Activated naive CD8-positive, alpha-beta T cell (primary cell): Measurements from ENCODE around the gene NOTO.
A peak's percentile ranks its signal among the peaks of the same experiment; 100 is the strongest.
"Not testable (repeated sequence)": the region's sequence is repeated elsewhere in the genome, so short reads cannot be mapped to it uniquely, and the experiment has no call there.

Experiments used
- H3K27ac Mint-ChIP-seq: one replicate; pipeline ENCODE4 v1.8.0; 2021; ENCODE audit warnings: mixed read lengths
- H3K27me3 Mint-ChIP-seq: one replicate; pipeline ENCODE4 v1.8.0; 2021; ENCODE audit warnings: mixed read lengths
- H3K36me3 Mint-ChIP-seq: one replicate; pipeline ENCODE4 v1.8.0; 2021; ENCODE audit warnings: mixed read lengths
- H3K4me1 Mint-ChIP-seq: one replicate; pipeline ENCODE4 v1.8.0; 2021; ENCODE audit warnings: low read depth, mixed read lengths
- H3K4me3 Mint-ChIP-seq: one replicate; pipeline ENCODE4 v1.8.0; 2021; ENCODE audit warnings: mild to moderate bottlenecking, mixed read lengths
- H3K9me3 Mint-ChIP-seq: one replicate; pipeline ENCODE4 v1.8.0; 2021; ENCODE audit warnings: low read depth, mixed read lengths

Gene NOTO

DNA sequence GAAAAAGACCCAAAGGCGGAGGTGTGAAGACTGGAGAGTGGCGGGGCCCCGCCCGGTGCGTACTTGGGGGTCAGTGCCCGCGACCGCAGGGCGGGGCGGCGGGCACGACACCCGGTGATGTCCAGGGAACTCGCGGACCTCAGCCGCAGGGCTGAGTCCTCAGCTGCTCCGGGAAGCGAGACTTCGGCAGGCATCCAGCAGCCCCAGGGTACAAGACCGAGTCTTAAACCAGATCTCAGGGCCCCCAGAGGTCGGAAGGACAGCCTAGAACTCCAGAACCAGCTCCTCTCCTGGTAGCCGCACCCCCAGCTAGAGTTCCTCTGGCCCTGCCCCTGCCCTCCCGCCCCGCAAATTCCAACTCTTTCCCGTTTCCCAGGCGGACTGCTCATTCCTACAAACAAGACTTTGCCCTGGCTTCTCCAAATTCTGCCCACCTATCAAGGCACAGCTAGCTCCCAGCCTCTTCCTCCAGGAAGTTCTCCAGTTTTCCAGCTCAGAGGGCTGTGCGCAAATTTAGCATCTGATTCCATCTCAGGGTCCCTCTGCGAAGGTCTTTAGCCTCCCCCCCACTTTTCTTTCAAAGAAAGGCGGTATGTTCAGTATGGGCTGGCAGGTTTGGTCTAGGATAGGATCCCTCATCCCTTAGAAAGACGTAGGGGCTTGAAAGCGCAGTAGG, 26.0 kb upstream of the NOTO start:
- Mint-ChIP-seq H3K4me3 (peak overlapping the region; percentile 90), H3K4me1 (peaks cover 18% of the 10 kb centered on the region), H3K27ac (peak overlapping the region; percentile 89), H3K36me3 (no peaks in the 10 kb centered on the region), H3K9me3 (no peaks in the 10 kb centered on the region), H3K27me3 (peaks cover 20% of the 10 kb centered on the region)

DNA sequence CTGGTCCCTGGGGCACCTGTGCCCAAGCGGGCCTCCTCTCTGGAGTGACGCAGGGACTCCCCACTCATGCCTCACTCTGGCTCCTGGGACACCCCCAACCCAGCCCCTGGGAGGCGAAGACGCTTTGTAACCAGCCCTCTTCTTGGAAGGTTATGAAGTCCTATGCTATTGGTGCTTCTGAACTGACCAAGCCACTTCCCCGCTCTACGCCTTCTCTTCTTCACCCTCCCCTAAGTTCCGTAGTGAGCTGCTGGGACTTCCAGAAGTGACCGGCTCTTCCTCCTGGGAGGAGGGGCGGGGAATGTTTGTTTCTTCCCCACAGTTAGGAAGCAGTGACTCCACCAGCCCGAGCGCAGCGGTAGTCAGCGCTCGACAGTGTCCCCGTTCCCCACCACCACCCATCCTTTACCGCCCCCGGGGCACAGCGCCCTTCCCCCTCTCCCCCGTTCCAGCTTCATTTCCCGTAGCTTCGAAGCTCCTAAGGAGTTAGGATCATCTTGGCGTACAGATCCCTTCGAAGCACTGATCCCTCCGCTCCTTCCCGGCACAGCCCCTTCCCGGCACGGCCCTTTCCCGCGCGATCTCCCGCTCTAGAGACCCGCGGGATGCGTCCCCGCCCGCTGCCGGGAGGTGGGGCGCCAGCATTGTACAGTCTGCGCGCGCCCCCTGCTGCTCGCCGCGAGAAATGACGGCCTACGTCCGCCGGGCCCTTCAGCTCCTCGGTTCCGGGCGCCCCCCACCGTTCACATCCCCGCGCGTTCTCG, 25.3 kb upstream of the NOTO start:
- Mint-ChIP-seq H3K4me3 (peak overlapping the region; percentile 90), H3K4me1 (peaks cover 18% of the 10 kb centered on the region), H3K36me3 (no peaks in the 10 kb centered on the region), H3K27ac (peak overlapping the region; percentile 89), H3K27me3 (peaks cover 20% of the 10 kb centered on the region), H3K9me3 (no peaks in the 10 kb centered on the region)

DNA sequence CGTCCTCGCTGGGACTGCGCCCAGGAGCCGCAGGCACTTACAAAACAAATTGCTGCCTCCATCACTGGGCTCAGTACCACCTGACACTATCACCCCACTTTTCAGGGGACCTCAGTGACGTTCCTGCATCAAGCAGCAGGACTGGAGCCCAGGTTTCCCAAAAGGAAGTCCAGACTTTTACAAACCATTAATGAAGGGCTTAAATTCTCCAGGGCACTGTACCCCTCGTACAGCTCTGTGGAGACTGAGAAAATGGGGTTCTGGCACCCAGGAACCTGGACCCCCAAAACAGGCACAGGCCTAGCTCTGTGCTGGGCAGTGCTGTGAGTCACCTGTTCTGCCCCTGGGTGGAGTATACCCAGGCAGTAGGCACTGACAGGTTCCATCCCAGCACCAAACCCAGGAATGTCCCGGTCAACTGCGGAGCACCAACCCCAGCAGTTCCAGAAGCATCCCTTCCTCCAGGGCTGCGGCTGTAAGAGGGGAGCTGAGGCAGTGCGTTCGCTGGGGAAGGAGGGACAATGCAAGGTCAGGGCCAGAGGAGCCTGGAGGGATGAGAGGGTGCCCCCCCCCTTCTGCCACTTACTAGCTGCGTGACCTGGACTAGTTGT, 24.6 kb upstream of the NOTO start:
- no peaks in the 10 kb centered on the region for H3K9me3 Mint-ChIP-seq
- H3K27ac Mint-ChIP-seq = peak overlapping the region; percentile 28
- peaks cover 20% of the 10 kb centered on the region for H3K27me3 Mint-ChIP-seq
- H3K4me3 Mint-ChIP-seq = peak overlapping the region; percentile 90
- no peaks in the 10 kb centered on the region for H3K36me3 Mint-ChIP-seq
- H3K4me1 Mint-ChIP-seq = peaks cover 18% of the 10 kb centered on the region

DNA sequence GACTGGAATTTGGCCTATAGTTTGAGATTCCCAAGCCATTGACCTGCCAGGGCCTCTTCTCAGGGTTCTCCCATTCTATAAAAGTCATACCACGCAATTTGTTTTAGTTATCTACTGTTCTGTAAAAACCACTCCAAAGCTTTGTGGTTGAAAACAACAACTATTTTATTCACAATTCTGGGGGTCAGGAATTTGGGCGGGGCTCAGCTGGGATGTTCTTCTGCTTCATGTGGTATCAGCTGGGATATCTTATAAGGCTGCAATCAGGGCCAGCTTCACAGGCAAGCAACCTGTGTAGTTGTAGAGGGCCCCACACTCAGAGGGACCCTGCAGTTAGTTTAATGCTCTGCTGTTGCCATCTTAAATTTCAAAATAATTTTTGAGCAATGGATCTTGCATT, 16.4 kb upstream of the NOTO start:
- H3K36me3 Mint-ChIP-seq = peaks cover 6% of the 10 kb centered on the region
- H3K27me3 Mint-ChIP-seq = peaks cover 7% of the 10 kb centered on the region
- no peak overlapping the region for H3K27ac Mint-ChIP-seq
- no peak overlapping the region for H3K4me3 Mint-ChIP-seq
- no peaks in the 10 kb centered on the region for H3K4me1 Mint-ChIP-seq
- H3K9me3 Mint-ChIP-seq = peaks cover 3% of the 10 kb centered on the region

DNA sequence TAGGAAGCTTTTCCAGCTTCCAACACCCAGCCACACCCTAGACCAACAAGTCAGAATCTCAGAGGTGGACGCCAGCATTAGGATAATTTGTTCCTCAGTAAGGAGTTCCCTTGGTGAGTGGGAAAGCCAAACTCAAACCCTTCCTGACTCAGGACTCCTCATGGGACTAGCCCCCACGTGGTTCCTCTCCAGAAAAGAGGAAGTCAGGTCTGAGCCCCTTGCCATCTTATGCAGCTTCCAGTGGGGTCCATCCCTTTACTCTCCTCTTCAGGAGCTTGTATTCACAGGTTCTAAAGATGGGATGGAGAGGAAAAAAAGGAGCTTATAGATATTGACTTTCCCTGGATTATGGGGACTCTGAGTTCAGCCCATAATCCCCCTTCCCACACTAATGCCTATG, 14.8 kb upstream of the NOTO start:
- H3K36me3 Mint-ChIP-seq = peaks cover 6% of the 10 kb centered on the region
- H3K4me3 Mint-ChIP-seq = no peak overlapping the region
- no peaks in the 10 kb centered on the region for H3K4me1 Mint-ChIP-seq
- peaks cover 4% of the 10 kb centered on the region for H3K27me3 Mint-ChIP-seq
- peaks cover 3% of the 10 kb centered on the region for H3K9me3 Mint-ChIP-seq
- H3K27ac Mint-ChIP-seq = no peak overlapping the region

DNA sequence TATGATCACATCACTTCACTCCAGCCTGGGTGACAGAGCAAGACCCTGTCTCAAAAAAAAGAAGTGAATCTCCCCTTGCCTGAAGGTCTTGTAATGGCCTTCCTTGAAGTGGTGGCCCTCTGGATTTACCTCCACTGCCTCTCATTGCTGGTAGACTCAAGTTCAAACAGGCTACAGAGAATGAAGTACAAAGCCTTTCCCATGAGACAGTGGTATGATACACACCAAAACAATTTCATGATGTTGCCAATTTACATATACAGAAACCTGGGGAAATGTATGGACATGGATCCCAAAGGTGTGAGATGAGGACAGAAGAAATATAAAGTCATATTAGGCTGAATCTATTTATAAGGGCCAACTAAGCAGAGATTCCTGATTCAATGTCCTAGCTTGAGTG, 4.8 kb upstream of the NOTO start:
- H3K4me3 Mint-ChIP-seq = no peak overlapping the region
- no peaks in the 10 kb centered on the region for H3K36me3 Mint-ChIP-seq
- H3K4me1 Mint-ChIP-seq = peaks cover 3% of the 10 kb centered on the region
- no peak overlapping the region for H3K27ac Mint-ChIP-seq
- H3K27me3 Mint-ChIP-seq = peaks cover 17% of the 10 kb centered on the region
- H3K9me3 Mint-ChIP-seq = no peaks in the 10 kb centered on the region

DNA sequence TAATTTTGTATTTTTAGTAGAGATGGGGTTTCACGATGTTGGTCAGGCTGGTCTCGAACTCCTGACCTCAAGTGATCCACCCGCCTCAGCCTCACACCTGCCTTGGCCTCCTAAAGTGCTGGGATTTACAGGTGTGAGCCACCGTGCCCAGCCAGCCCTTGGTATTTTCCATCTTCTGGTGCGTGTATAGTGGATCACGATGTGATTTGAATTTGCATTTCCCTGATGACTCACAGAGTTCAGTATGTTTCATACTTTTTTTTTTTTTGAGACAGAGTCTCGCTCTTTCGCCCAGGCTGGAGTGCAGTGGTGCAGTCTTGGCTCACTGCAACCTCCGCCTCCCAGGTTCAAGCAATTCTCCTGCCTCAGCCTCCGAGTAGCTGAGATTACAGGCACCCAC, 2.1 kb upstream of the NOTO start:
- not testable (repeated sequence) for H3K36me3 Mint-ChIP-seq, H3K27ac Mint-ChIP-seq, H3K4me1 Mint-ChIP-seq, H3K9me3 Mint-ChIP-seq, H3K4me3 Mint-ChIP-seq
- peaks cover 23% of the 10 kb centered on the region for H3K27me3 Mint-ChIP-seq

DNA sequence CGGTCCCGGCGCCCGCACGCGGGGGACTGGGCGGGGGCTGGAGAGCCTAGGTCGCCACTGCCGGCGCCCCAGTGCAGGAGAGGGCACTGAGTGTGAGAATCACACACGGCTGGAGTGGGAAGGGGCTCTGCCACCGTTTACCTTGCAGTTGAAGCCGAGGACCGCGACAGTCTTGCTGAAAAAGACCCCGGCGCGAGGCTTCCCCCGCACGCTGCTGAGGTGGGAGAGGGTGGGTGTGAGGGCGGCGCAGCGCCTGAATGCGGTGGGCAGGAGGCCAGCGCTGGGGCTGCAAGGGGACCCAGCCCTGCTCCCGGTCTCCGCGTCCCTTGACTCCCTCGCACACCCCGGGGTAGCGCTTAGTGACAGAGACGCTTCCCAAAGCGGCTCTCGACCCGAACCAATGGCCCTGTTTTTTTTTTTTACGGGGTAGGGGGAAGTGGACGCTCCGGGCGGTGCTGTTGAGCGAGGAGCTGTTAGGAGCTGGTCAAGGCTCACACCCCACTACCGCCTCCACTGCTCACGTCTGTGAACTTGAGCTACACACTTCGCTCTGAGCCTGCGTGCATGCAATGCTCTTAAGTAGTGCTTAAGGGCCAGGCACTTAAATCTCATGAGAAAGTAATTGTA, 794 bp downstream of the NOTO start:
- H3K27ac Mint-ChIP-seq = no peak overlapping the region
- H3K27me3 Mint-ChIP-seq = peaks cover 20% of the 10 kb centered on the region
- H3K4me3 Mint-ChIP-seq = peak overlapping the region; percentile 32
- H3K9me3 Mint-ChIP-seq = no peaks in the 10 kb centered on the region
- H3K36me3 Mint-ChIP-seq = no peaks in the 10 kb centered on the region
- peaks cover 3% of the 10 kb centered on the region for H3K4me1 Mint-ChIP-seq

DNA sequence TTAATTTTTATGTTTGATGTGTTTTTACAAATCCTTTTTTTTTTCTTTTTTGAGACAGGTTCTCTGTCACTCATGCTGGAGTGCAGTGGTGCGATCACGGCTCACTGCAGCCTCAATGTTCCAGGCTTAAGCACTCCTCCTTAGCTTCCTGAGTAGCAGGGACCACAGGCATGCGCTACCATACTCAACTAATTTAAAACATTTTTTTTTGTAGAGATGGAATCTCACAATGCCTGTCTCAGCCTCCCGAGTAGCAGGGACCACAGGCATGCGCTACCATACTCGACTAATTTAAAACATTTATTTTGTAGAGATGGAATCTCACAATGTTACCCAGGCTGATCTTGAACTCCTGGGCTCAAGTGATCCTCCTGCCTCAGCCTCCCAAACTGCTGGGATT, 3.2 kb downstream of the NOTO start:
- H3K4me1 Mint-ChIP-seq = peaks cover 3% of the 10 kb centered on the region
- no peak overlapping the region for H3K27ac Mint-ChIP-seq
- H3K4me3 Mint-ChIP-seq = no peak overlapping the region
- H3K27me3 Mint-ChIP-seq = peaks cover 19% of the 10 kb centered on the region
- no peaks in the 10 kb centered on the region for H3K36me3 Mint-ChIP-seq
- H3K9me3 Mint-ChIP-seq = no peaks in the 10 kb centered on the region

DNA sequence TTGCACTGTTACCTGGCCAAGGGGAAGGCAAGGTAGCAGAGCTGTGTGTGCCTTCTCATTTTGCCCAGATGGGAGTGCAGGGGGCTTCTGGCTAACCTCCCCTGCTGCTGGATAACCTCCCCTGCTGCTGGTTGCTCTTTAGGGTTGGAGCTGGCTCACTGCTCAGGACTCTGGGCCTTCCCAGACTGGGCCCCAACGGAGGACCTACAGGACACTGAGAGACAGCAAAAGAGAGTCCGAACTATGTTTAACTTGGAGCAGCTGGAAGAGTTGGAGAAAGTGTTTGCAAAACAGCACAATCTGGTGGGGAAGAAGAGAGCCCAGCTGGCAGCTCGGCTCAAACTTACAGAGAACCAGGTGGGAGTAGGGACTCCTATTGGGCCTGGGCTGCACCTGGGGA, 5.9 kb downstream of the NOTO start:
- no peak overlapping the region for H3K27ac Mint-ChIP-seq
- H3K36me3 Mint-ChIP-seq = no peaks in the 10 kb centered on the region
- peaks cover 13% of the 10 kb centered on the region for H3K27me3 Mint-ChIP-seq
- H3K9me3 Mint-ChIP-seq = no peaks in the 10 kb centered on the region
- H3K4me3 Mint-ChIP-seq = no peak overlapping the region
- peaks cover 9% of the 10 kb centered on the region for H3K4me1 Mint-ChIP-seq

DNA sequence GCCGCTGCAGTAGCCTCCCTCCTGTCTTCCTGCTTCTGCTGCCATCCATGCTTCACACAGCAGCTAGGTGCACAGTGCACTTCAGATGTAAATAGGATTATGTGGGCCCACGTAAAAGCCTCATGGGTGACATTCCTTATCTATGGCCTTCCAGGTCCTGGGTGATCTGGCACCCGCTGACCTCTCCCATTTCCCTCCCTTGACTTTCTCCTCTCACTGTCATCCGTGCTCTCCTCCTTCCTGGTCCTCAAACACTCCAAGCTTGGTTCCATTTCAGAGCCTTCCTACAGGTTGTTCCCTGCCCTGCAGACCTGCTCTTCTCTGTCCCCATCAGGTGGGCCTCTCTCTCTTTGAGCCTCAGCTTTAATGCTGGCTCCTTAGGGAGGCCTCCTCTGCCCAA, 7.6 kb downstream of the NOTO start:
- H3K36me3 Mint-ChIP-seq = no peaks in the 10 kb centered on the region
- peaks cover 7% of the 10 kb centered on the region for H3K27me3 Mint-ChIP-seq
- peaks cover 23% of the 10 kb centered on the region for H3K4me1 Mint-ChIP-seq
- H3K4me3 Mint-ChIP-seq = no peak overlapping the region
- no peaks in the 10 kb centered on the region for H3K9me3 Mint-ChIP-seq
- no peak overlapping the region for H3K27ac Mint-ChIP-seq

DNA sequence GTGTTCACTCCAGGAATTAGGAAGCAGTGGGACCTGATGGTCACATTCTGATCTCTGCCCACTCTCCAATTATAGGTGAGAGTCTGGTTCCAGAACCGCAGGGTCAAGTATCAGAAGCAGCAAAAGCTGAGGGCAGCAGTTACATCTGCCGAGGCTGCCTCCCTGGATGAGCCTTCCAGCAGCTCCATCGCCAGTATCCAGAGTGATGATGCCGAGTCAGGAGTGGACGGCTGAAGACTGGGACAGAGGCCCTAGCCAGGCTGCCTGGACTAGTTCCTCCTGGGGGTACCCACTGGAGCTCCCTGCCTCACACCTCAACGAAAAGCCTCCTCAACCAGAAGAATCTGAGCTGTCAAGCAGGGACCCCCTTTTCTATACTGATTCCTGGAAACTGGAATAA, 8.3 kb downstream of the NOTO start:
- Mint-ChIP-seq H3K4me3 (no peak overlapping the region), H3K27me3 (peaks cover 4% of the 10 kb centered on the region), H3K4me1 (peaks cover 30% of the 10 kb centered on the region), H3K27ac (no peak overlapping the region), H3K9me3 (no peaks in the 10 kb centered on the region), H3K36me3 (no peaks in the 10 kb centered on the region)

DNA sequence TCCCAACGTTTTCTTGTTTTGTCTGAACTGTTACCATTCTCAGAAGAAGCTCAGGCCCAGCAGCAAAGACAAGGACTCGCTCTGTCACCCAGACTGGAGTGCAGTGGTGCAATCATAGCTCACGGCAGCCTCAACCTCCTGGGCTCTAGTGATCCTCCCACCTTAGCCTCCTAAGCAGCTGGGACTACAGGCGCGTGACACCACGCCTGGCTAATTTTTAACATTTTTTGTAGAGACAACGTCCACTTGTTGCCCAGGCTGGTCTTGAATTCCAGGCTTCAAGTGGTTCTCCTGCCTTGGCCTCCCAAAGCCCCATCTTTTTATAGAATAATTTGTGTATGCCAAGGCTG, 9.7 kb downstream of the NOTO start:
- Mint-ChIP-seq H3K27me3 (peaks cover 4% of the 10 kb centered on the region), H3K36me3 (no peaks in the 10 kb centered on the region), H3K4me3 (no peak overlapping the region), H3K27ac (no peak overlapping the region), H3K9me3 (no peaks in the 10 kb centered on the region), H3K4me1 (peaks cover 34% of the 10 kb centered on the region)

DNA sequence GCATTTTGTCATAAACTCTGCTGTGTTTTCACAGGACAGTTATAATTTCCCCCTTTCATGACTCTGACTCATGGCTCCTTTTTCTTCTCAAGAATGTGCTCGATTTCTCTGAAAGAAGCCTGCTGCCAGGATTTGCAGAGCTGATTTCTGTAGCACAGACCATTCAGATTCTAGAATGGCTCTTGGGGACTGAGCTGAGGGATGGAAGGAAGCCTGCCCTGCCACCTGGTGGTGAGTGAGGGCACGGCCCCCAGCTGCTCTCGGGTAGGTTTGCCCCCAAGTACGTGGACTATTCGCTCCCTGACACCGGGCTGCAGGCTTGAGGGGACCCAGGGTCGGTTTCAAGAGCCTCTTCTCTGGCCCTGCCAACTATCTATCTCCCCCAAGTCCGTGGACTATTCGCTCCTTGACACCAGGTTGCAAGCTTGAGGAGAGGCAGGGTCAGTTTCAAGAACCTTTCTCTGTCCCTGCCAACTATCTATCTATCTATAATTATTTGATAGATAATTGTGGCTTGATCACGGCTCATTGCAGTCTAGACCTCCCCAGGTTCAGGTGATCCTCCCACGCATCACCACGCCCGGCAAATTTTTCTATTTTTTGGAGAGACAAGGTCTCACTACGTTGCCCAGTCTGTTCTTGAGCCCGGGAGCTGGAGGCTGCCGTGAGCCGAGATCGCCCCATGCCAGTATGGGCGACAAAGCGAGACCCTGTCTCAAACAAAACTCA, 10.2 kb downstream of the NOTO start:
- Mint-ChIP-seq H3K27ac (no peak overlapping the region), H3K9me3 (no peaks in the 10 kb centered on the region), H3K36me3 (no peaks in the 10 kb centered on the region), H3K4me3 (peak overlapping the region; percentile 17), H3K27me3 (peaks cover 4% of the 10 kb centered on the region), H3K4me1 (peaks cover 35% of the 10 kb centered on the region)
